Heart right ventricle (tissue), 16 donors: ENCODE data around the gene TANGO6. TPM values are rescaled to one million over a fixed set of nuclear protein-coding genes. Genes with fewer than 3 reads are reported as not detected.

Source experiments
- ATAC-seq, 8 donors: fragments of 200-7000 bp; cut with Tn5 transposase; one replicate each; pipeline ENCODE4 v1.9.1; 2020; ENCODE audit warnings: mild to moderate bottlenecking in 8 of 8, moderate library complexity in 8 of 8, moderate number of reproducible peaks in 1 of 8
- DNase-seq, 2 donors: peaks; one replicate each; pipeline ENCODE4 v3.0.0-alpha.2; 2020
- H3K27ac ChIP-seq, 10 donors: fragments of 200-600 bp; sonication (generic) in 2 of 10; one replicate each; pipeline versions ENCODE4 v1.5.0 to v1.8.0; 2020 to 2022; ENCODE audit warnings: mild to moderate bottlenecking in 3 of 10
- H3K27me3 ChIP-seq, 7 donors: fragments of 200-600 bp; one replicate each; pipeline ENCODE4 v1.8.0; 2021 to 2022; ENCODE audit warnings: mild to moderate bottlenecking in 2 of 7
- H3K36me3 ChIP-seq, 9 donors: fragments of 200-600 bp; sonication (generic) in 1 of 9; one replicate each; pipeline versions ENCODE4 v1.5.0 to v1.8.0; 2020 to 2022; ENCODE audit warnings: mild to moderate bottlenecking in 2 of 9
- H3K4me1 ChIP-seq, 9 donors: fragments of 200-600 bp; sonication (generic) in 1 of 9; one replicate each; pipeline versions ENCODE4 v1.5.0 to v1.8.0; 2020 to 2022; ENCODE audit warnings: mild to moderate bottlenecking in 4 of 9
- H3K4me3 ChIP-seq, 10 donors: fragments of 200-600 bp; sonication (generic) in 2 of 10; one replicate each; pipeline versions ENCODE4 v1.5.0 to v1.8.0; 2020 to 2022; ENCODE audit warnings: mild to moderate bottlenecking in 7 of 10, moderate library complexity in 2 of 10
- H3K9me3 ChIP-seq, 11 donors: fragments of 200-600 bp in 10 of 11; sonication (generic) in 2 of 11; one replicate each; pipeline versions ENCODE4 v1.5.0 to v1.8.0; 2013 to 2022; ENCODE audit warnings: mild to moderate bottlenecking in 2 of 11, control low read depth in 1 of 11, moderate library complexity in 1 of 11
- WGBS, 2 donors: extraction: QIAGEN DNeasy Blood & Tissue Kit; methylation state at CpG; one replicate each; pipeline ENCODE4 v1.1.7; 2013; ENCODE audit warnings: inconsistent platforms in 1 of 2; 5-methylcytosine and 5-hydroxymethylcytosine counted together
- intact Hi-C, 10 donors: fragments of 100-400 bp; cut with DNase I; formaldehyde crosslinking; loops; one replicate each; pipeline versions ENCODE4 v1.11.1 to v1.14.2; 2022
- polyA plus RNA-seq, 2 donors: library from polyadenylated mRNA; stranded (reverse); fragments of 200-250 nt; gene quantifications; one replicate each; pipeline ENCODE4 v1.2.3, GENCODE V29; 2013
- total RNA-seq, 10 donors: library from RNA; stranded (reverse); fragmentation: NEBNext Ultra II Directional in 3 of 10; extraction: Animal tissue kit (Norgen Biotek cat#: 25700) in 3 of 10; gene quantifications; one replicate each; pipeline versions ENCODE4 v1.2.1 to v1.2.4, GENCODE V29; 2021 to 2023
- TF ChIP-seq, protein P1 (sequence below), 9 donors: fragments of 200-600 bp; sonication (generic) in 2 of 9; IDR thresholded peaks; one replicate each; pipeline versions ENCODE4 v1.5.0 to v1.8.0; 2021 to 2022; ENCODE audit warnings: antibody characterized with exemption in 9 of 9, mild to moderate bottlenecking in 5 of 9, moderate library complexity in 1 of 9
- donor health status: Arrhythmogenic right ventricular cardiomyopathy.
- donor health status: ischemic (EF 13 %, LVEDD 7.1; RV severe dilation, severe dysfunction).
- donor health status: healthy with polysubstance abuse.
- donor health status: DM: no; HTN: yes; CAD: no.
- donor health status: DM: no; HTN: no; CAD: no.
- donor health status: ischemic (EF 25% LVEDD 6.9; RV normal size, moderate dysfunction).
- donor health status: ischemic (EF 25% LVEDD 5.7; RV mildly dilated, moderate dysfunction).
- donor health status: healthy.
- donor health status: DM: yes; HTN: yes; CAD: no.
- donor health status: Ischemic cardiomyopathy.
- donor health status: ischemic (EF 35%, LVEDD 5.7; RV mildly dilated, moderate dysfunction).
- donor health status: nonischemic (EF 11% LVEDD 7.7; RV severe dilation, severe dysfunction).
- donor health status: DM: yes; HTN: yes; CAD: no.
- donor health status: PGD.
- donor health status: ischemic (EF 29% LVEDD 5.4; RV normal size, mild dysfunction).
- donor health status: nonischemic (EF 23%, LVEDD 6.1; RV moderate dilation, normal function).

TANGO6 gene
- total and polyA plus RNA-seq, 12 donors: 1.8 to 12.9 (median 8.0) TPM

DNA sequence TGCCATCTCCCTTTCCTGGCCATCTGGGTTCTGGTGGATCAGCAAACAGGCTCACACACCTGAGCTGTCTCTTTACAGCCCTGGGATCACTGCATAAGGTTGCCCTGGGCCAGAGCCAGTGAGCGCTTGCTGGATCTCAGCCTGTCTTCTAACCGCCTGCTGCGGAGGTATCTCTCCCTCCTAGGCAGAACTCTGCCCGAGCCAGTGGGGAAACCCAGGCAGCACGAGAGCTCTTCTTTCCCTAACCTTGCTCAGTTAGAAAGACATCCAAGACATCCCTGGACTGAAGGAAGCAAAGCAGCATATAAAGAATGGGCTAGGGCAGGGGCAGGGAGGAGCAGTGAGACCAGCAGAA is 268.5 kb downstream of the TANGO6 start:
- H3K4me1 ChIP-seq: peaks cover 7 to 50% (median 31%) of the 10 kb centered on the region in 9 donors
- no peaks in the 10 kb centered on the region for H3K9me3 ChIP-seq
- DNase-seq: no peak
- no peak overlapping the region for H3K27ac ChIP-seq
- intact Hi-C loops: loop anchor here in 4 of 10 donors (5.0 to 10.0 kb wide), 4 partner anchors 117 to 600 kb away; partner anchors contain the start of gene TANGO6 (in 1 of the 4)
- TF ChIP-seq, protein P1, sequence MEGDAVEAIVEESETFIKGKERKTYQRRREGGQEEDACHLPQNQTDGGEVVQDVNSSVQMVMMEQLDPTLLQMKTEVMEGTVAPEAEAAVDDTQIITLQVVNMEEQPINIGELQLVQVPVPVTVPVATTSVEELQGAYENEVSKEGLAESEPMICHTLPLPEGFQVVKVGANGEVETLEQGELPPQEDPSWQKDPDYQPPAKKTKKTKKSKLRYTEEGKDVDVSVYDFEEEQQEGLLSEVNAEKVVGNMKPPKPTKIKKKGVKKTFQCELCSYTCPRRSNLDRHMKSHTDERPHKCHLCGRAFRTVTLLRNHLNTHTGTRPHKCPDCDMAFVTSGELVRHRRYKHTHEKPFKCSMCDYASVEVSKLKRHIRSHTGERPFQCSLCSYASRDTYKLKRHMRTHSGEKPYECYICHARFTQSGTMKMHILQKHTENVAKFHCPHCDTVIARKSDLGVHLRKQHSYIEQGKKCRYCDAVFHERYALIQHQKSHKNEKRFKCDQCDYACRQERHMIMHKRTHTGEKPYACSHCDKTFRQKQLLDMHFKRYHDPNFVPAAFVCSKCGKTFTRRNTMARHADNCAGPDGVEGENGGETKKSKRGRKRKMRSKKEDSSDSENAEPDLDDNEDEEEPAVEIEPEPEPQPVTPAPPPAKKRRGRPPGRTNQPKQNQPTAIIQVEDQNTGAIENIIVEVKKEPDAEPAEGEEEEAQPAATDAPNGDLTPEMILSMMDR (IDR thresholded peaks at IDR 0.05): no peak
- peaks cover 0 to 55% (median 9%) of the 10 kb centered on the region in 9 donors for H3K36me3 ChIP-seq
- no peak overlapping the region for H3K4me3 ChIP-seq
- H3K27me3 ChIP-seq: peaks cover 0 to 21% (median 0%) of the 10 kb centered on the region in 7 donors
- 75 to 82% methylated on average over 5 of the region's 5 CpGs for WGBS, 2 donors
- no peak for ATAC-seq

DNA sequence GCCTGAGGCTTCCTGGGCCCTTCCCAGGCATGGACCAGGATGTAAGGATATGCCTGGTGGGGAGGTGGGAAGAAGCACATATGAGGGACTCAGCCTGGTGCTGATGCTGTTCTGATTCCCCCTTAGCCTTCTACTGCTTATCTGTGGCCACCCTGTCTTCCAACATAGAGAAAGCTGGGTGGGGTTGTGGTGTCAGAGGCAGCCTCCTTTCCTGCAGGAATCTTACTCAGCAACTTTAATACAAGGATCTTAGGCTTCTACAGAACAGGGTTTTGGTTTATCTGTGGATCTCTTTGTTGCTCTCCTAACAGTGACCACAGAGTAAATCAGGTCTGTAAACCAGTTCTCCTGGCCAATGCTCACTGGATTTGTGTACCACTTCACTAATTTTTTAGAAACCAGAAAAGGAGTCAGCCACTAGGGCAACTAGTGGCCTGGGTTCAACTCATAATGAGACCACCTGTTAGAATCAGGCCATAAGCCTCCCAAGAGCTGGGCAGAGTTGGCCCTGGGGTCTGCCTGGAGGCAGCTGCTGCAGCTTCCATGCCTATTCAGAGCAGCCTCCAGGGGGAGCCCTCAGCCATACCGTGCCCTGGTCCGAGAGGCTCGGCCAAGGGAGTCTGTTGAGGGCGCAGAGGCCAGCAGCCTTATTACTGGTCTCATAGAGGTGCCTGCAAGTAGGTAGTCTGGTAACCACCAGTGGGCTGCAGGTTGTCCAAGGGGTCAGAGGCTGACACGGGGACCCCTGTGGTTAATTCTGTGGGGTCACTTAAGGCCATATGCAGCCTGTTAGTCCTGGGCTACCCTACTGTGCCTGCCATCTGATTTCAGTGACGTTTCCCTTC is 269.2 kb downstream of the TANGO6 start:
- H3K27me3 ChIP-seq: peaks cover 0 to 15% (median 0%) of the 10 kb centered on the region in 7 donors
- peaks cover 0 to 61% (median 9%) of the 10 kb centered on the region in 9 donors for H3K36me3 ChIP-seq
- H3K27ac ChIP-seq: no peak overlapping the region
- 57 to 59% methylated on average over 6 of the region's 6 CpGs for WGBS, 2 donors
- TF ChIP-seq, protein P1 (IDR thresholded peaks at IDR 0.05): peak; percentile 23 to 78 (median 68)
- ATAC-seq (peak in 6 of 8 donors; percentile 39 to 63 (median 50)), DNase-seq (peak; percentile 45 to 62)
- no peaks in the 10 kb centered on the region for H3K9me3 ChIP-seq
- H3K4me1 ChIP-seq: peaks cover 9 to 50% (median 24%) of the 10 kb centered on the region in 9 donors
- intact Hi-C loops: loop anchor here in 4 of 10 donors (5.0 to 10.0 kb wide), 4 partner anchors 118 to 600 kb away; partner anchors contain the start of gene TANGO6 (in 1 of the 4)
- H3K4me3 ChIP-seq: no peak overlapping the region

DNA sequence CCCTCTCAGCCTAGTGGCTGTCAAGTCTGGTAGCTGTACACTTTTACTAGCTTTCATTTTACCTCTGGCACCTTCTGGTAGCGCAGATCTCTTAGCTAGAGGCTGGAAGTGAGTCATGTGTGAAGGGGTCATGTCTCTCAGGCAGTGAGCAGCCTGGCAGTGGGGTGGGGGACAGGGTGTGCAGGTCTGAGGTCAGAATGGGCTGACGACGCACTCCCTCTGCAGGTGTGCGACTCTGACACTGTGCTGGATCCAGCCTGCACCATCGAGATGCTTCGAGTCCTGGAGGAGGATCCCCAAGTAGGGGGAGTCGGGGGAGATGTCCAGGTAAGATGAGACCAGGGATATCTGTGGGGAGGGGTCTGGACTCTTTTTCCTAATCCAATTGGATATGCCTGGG is 269.9 kb downstream of the TANGO6 start:
- Histone ChIP-seq H3K4me3 (no peak overlapping the region), H3K27me3 (peaks cover 0 to 7% (median 0%) of the 10 kb centered on the region in 7 donors), H3K9me3 (no peaks in the 10 kb centered on the region), H3K27ac (no peak overlapping the region), H3K4me1 (peaks cover 6 to 50% (median 21%) of the 10 kb centered on the region in 9 donors), H3K36me3 (peaks cover 0 to 68% (median 9%) of the 10 kb centered on the region in 9 donors)
- TF ChIP-seq, protein P1 (IDR thresholded peaks at IDR 0.05): no peak
- 95 to 98% methylated on average over 7 of the region's 7 CpGs for WGBS, 2 donors
- intact Hi-C loops: loop anchor here in 4 of 10 donors (5.0 to 10.0 kb wide), 4 partner anchors 118 to 601 kb away; partner anchors contain the start of gene TANGO6 (in 1 of the 4)
- DNase-seq (no peak), ATAC-seq (no peak)

DNA sequence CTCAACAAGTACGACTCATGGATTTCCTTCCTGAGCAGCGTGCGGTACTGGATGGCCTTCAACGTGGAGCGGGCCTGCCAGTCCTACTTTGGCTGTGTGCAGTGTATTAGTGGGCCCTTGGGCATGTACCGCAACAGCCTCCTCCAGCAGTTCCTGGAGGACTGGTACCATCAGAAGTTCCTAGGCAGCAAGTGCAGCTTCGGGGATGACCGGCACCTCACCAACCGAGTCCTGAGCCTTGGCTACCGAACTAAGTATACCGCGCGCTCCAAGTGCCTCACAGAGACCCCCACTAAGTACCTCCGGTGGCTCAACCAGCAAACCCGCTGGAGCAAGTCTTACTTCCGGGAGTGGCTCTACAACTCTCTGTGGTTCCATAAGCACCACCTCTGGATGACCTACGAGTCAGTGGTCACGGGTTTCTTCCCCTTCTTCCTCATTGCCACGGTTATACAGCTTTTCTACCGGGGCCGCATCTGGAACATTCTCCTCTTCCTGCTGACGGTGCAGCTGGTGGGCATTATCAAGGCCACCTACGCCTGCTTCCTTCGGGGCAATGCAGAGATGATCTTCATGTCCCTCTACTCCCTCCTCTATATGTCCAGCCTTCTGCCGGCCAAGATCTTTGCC is 271.1 kb downstream of the TANGO6 start:
- intact Hi-C loops: loop anchor here in 4 of 10 donors (5.0 to 10.0 kb wide), 4 partner anchors 120 to 602 kb away; partner anchors contain the start of gene TANGO6 (in 1 of the 4)
- H3K27me3 ChIP-seq: no peaks in the 10 kb centered on the region
- no peak overlapping the region for H3K27ac ChIP-seq
- DNase-seq (no peak), ATAC-seq (no peak)
- H3K4me3 ChIP-seq: no peak overlapping the region
- H3K4me1 ChIP-seq: peaks cover 6 to 58% (median 27%) of the 10 kb centered on the region in 9 donors
- H3K36me3 ChIP-seq: peaks cover 0 to 73% (median 14%) of the 10 kb centered on the region in 9 donors
- H3K9me3 ChIP-seq: no peaks in the 10 kb centered on the region
- TF ChIP-seq, protein P1 (IDR thresholded peaks at IDR 0.05): no peak
- WGBS, 2 donors: 94% methylated on average over 25 of the region's 25 CpGs
